Measurements from ENCODE around the gene STX17. TPM values are rescaled to one million over a fixed set of nuclear protein-coding genes. Genes with fewer than 3 reads are reported as not detected.
A peak's percentile ranks its signal among the peaks of the same experiment; 100 is the strongest.
"Not testable (repeated sequence)": the region's sequence is repeated elsewhere in the genome, so short reads cannot be mapped to it uniquely, and the experiment has no call there.

STX17 gene
- 10 to 100 TPM; 16.4 to 18.5 (median 18.2) TPM for total RNA-seq

DNA sequence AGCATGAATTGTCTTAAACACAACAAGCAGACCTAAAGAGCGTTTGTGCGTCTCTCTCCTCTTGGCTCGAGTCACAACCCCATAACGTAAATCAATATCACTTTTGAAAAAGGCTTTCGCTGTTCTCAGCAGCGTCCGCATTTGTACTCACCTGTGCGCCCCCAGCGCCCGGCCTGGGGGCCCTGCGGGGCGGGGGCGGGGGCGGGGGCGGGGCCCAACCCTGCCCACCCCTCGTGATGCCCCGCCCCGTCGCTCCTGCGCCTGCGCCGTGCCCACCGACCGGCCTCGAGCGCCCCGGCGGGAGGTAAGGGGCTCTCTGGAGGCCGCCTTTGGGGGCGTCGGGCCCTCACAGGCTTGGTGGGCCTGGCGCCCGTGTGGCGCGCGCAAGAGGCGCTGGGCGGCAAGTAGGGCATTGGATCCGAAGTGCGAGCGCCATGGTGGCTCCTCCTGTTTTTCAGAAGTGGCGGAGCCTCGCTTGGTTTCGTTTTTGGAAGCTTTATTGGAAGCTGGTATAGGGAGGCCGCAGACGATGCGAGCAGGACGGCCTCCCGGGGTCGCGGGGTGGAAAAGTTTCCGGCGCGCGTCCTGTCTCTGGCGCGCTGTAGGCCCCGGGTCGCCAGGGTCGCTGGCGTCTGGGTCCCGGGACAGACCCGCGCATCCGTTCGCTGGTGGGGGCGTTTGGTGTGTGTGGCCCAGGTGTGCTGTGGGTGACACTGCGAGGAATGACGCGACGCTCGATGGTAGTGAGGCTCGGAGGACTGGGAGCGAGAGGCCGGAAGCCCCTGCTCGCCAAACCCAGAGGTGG lies at the start of gene STX17:
TSS of gene STX17 (plus strand) at position 252 of the 805 bp plus-strand sequence. CDS start 8,586 bp downstream, outside the sequence.
- no peaks in the 10 kb centered on the region for H3K9me3 Mint-ChIP-seq
- peaks cover 35% of the 10 kb centered on the region for H3K4me1 Mint-ChIP-seq (ENCODE audit: low read depth)
- ATAC-seq (peak; percentile 87 to 89), DNase-seq (peak; percentile 81)
- H3K36me3 Mint-ChIP-seq (ENCODE audit: insufficient read depth), result no peaks in the 10 kb centered on the region
- no peaks in the 10 kb centered on the region for H3K27me3 Mint-ChIP-seq (ENCODE audit: low read depth)
- H3K4me3 Mint-ChIP-seq, result peak within 1 kb of the TSS; percentile 95

DNA sequence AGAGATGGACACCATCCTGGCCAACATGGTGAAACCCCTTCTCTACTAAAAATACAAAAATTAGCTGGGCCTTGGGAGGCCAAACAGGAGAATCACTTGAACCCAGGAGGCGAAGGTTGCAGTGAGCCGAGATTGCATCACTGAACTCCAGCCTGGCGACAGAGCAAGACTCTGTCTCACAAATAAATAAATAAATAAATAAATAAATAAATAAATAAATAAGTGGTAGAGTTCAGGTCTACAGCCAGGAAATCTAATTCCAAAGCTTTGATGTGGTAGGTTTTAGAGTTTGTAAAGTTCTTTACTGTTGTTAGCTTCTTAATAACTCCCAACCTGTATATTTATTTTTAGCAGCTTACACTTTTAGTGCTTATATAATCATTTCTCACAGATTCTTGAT lies 48.9 kb upstream of the STX17 start:
- not testable (repeated sequence) for H3K4me1 Mint-ChIP-seq (ENCODE audit: low read depth); H3K27me3 Mint-ChIP-seq (ENCODE audit: low read depth); H3K4me3 Mint-ChIP-seq; DNase-seq; H3K9me3 Mint-ChIP-seq; ATAC-seq
- H3K36me3 Mint-ChIP-seq (ENCODE audit: insufficient read depth), result peaks cover 32% of the 10 kb centered on the region

DNA sequence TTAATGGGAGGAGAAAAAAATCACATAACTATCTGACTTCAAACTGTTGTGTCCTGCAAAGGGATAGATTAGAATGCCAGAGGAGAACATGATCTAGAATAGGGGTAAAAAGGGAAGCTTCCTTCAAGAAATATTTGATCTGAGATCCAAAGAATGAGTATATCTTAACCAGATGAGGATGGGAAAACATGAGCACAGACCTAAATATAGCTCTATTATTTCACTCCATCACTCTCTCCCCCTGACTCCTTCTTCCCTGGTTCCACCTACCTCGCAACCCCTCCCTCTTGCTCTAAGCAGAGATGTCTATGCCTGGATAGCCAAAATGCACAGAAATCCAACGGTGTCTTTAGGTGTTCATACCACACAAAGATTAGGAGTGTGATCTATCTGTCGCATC lies 48.4 kb upstream of the STX17 start:
- no peak for ATAC-seq
- Mint-ChIP-seq H3K9me3 (no peaks in the 10 kb centered on the region), H3K4me3 (no peak overlapping the region), H3K27me3 (ENCODE audit: low read depth) (no peaks in the 10 kb centered on the region), H3K36me3 (ENCODE audit: insufficient read depth) (peaks cover 32% of the 10 kb centered on the region), H3K4me1 (ENCODE audit: low read depth) (no peaks in the 10 kb centered on the region)
- no peak for DNase-seq

GRCh38 chr9:99859243-99859980 lies 47.0 kb upstream of the STX17 start:
- DNase-seq, result no peak
- Mint-ChIP-seq H3K4me1 (ENCODE audit: low read depth) (no peaks in the 10 kb centered on the region), H3K4me3 (no peak overlapping the region), H3K36me3 (ENCODE audit: insufficient read depth) (peaks cover 39% of the 10 kb centered on the region), H3K27me3 (ENCODE audit: low read depth) (no peaks in the 10 kb centered on the region), H3K9me3 (no peaks in the 10 kb centered on the region)
- ATAC-seq, result no peak

DNA sequence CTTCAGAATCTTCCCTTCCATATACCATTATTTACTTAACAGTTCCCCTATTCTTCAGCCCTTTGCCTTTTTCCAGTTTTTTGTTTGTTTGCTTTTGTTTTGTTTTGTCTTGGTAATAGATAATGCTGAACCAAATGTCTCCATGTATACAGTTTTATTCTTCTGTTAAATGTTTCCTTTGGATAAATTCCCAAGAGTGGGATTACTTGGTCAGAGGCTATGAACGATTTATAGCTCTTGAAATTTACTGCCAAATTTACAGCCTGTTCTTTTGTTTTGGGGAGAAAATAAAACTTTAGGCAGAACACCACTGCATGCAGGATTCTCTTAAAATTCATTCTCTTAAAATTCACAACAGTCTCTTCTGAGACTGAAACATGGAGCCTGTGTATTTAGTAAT lies 46.2 kb upstream of the STX17 start:
- Mint-ChIP-seq H3K9me3 (no peaks in the 10 kb centered on the region), H3K27me3 (ENCODE audit: low read depth) (no peaks in the 10 kb centered on the region), H3K4me1 (ENCODE audit: low read depth) (no peaks in the 10 kb centered on the region), H3K36me3 (ENCODE audit: insufficient read depth) (peaks cover 35% of the 10 kb centered on the region), H3K4me3 (no peak overlapping the region)
- DNase-seq (no peak), ATAC-seq (no peak)

- H3K9me3 Mint-ChIP-seq, result no peaks in the 10 kb centered on the region
- peaks cover 2% of the 10 kb centered on the region for H3K4me1 Mint-ChIP-seq (ENCODE audit: low read depth)
- ATAC-seq, result no peak
- no peak overlapping the region for H3K4me3 Mint-ChIP-seq
- H3K36me3 Mint-ChIP-seq (ENCODE audit: insufficient read depth), result peaks cover 34% of the 10 kb centered on the region
- H3K27me3 Mint-ChIP-seq (ENCODE audit: low read depth), result no peaks in the 10 kb centered on the region
- DNase-seq, result no peak
Observed at GRCh38 chr9:99863955-99864354, 42.5 kb upstream of the STX17 start.

- Mint-ChIP-seq H3K9me3 (no peaks in the 10 kb centered on the region), H3K4me1 (ENCODE audit: low read depth) (peaks cover 2% of the 10 kb centered on the region), H3K36me3 (ENCODE audit: insufficient read depth) (peaks cover 22% of the 10 kb centered on the region), H3K27me3 (ENCODE audit: low read depth) (no peaks in the 10 kb centered on the region), H3K4me3 (no peak overlapping the region)
- DNase-seq (no peak), ATAC-seq (no peak)
Observed at GRCh38 chr9:99866398-99866797, 40.1 kb upstream of the STX17 start.

DNA sequence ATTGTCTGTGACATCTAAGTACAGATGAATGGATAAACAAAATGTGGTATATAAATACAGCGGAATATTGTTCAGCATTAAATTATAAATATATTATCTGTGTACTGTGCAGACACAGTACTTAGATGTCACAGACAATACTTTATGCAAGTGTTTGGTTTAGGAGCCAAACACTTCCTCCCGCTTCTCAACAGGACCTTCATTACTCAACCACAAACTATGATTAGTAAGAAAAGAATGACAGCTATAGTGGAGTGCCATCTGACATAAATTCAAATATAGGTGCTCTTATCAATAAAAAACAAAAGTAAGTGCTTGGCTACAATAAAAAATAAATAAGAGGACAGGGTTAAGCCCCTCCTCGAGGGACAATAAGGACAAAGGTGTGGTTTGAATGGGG lies 38.9 kb upstream of the STX17 start:
- Mint-ChIP-seq H3K9me3 (no peaks in the 10 kb centered on the region), H3K36me3 (ENCODE audit: insufficient read depth) (peaks cover 18% of the 10 kb centered on the region), H3K27me3 (ENCODE audit: low read depth) (no peaks in the 10 kb centered on the region), H3K4me1 (ENCODE audit: low read depth) (peaks cover 2% of the 10 kb centered on the region), H3K4me3 (no peak overlapping the region)
- DNase-seq (no peak), ATAC-seq (no peak)

DNA sequence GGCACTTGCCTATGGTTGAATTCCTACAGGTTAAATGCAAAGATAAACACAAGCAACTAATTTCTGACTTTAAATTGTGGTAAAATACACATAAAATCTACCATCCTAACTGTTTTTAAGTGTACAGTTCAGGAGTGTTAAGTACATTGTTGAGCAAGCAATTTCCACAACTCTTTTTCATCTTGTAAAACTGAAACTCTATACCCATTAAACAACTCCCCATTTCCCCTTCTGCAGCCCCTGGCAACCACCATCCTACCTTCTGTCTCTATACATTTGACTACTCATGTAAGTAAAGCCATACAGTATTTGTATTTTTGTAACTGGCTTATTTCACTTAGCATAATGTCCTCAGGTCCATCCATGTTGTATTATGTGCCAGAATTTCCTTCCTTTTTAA lies 38.5 kb upstream of the STX17 start:
- no peak for ATAC-seq
- Mint-ChIP-seq H3K36me3 (ENCODE audit: insufficient read depth) (peaks cover 16% of the 10 kb centered on the region), H3K27me3 (ENCODE audit: low read depth) (no peaks in the 10 kb centered on the region)

DNA sequence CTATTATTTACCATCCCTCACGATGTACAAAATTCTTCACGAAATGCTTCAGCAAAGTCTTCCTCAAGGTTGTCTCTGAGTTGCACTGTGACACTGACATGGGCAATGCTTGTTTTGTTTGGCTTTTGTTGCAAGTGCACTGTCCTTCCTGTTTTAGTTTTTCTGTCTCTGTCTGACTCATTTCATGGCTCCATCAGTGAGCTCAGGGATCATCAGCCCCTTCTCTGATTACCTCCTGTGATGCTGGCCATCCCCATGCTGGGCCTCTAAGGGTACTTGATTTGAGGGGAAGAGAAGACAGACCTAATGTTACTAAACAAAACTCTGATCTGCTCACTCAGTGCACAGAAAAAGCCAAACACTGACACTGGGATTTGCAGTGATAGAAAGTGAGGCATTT lies 37.6 kb upstream of the STX17 start:
- ATAC-seq (no peak), DNase-seq (no peak)
- no peak overlapping the region for H3K4me3 Mint-ChIP-seq
- no peaks in the 10 kb centered on the region for H3K27me3 Mint-ChIP-seq (ENCODE audit: low read depth)
- H3K9me3 Mint-ChIP-seq, result no peaks in the 10 kb centered on the region
- peaks cover 7% of the 10 kb centered on the region for H3K36me3 Mint-ChIP-seq (ENCODE audit: insufficient read depth)
- peaks cover 5% of the 10 kb centered on the region for H3K4me1 Mint-ChIP-seq (ENCODE audit: low read depth)

More for the DNA sequence above, 38.5 kb upstream of the STX17 start:
- Mint-ChIP-seq H3K4me3 (no peak overlapping the region), H3K9me3 (no peaks in the 10 kb centered on the region), H3K4me1 (ENCODE audit: low read depth) (peaks cover 2% of the 10 kb centered on the region)
- DNase-seq, result no peak

GRCh38 chr9:99870126-99870525 lies 36.3 kb upstream of the STX17 start:
- no peaks in the 10 kb centered on the region for H3K27me3 Mint-ChIP-seq (ENCODE audit: low read depth)

DNA sequence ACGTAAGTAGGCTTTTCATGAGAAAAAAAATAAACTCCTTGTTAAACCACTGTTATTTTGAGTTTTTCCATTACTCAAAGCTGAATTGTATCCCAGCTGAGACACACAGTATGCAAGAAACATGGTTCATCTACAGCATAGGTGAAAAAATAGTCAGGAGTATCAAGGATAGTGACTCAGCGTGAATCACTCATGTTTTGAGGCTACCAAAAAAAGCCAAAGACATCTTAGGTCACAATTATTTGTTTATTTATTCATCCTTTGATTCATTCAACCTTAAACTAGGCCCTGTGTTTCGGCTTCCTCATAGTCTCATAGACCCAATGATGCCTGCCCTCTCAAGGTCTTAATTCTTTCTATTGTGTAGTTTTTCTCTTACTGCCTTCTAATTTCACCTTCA lies 32.9 kb upstream of the STX17 start:
- no peaks in the 10 kb centered on the region for H3K27me3 Mint-ChIP-seq (ENCODE audit: low read depth)
- ATAC-seq (peak; percentile 65 to 75), DNase-seq (no peak)
- peaks cover 6% of the 10 kb centered on the region for H3K4me1 Mint-ChIP-seq (ENCODE audit: low read depth)
- H3K4me3 Mint-ChIP-seq, result no peak overlapping the region
- no peaks in the 10 kb centered on the region for H3K36me3 Mint-ChIP-seq (ENCODE audit: insufficient read depth)
- H3K9me3 Mint-ChIP-seq, result no peaks in the 10 kb centered on the region

More at GRCh38 chr9:99870126-99870525, 36.3 kb upstream of the STX17 start:
- no peak overlapping the region for H3K4me3 Mint-ChIP-seq
- peaks cover 7% of the 10 kb centered on the region for H3K36me3 Mint-ChIP-seq (ENCODE audit: insufficient read depth)
- ATAC-seq (no peak), DNase-seq (no peak)
- H3K9me3 Mint-ChIP-seq, result no peaks in the 10 kb centered on the region
- H3K4me1 Mint-ChIP-seq (ENCODE audit: low read depth), result peaks cover 9% of the 10 kb centered on the region

DNA sequence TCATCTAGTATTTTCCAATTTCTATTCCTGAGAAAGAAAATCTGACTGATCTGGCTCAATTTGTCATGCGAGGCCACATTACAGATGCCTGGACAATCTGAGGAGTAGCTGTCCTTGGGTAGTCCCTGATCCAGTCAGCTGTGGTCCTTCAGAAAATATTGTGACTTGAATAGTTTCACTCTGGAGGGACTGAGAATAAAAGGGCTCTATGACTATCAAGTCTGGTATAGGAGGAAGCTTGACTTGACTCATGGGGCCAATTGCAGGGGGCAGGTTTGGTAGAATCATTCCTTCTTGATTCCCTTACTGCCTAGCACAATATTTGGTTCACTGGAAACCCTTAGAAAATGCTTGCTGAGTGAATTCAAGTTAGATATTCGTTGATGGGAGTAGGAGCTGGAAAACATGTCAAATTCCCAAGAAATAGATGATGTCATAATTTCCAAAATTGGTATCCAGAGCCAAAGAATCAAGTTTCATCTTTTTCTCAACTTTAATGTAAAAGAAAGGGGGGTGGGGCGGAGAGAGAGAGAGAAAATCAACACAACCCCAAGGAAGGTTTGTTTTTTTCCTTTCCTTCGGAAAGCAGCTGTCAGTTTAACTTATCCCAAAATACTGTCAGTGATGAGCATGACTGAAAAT lies 32.4 kb upstream of the STX17 start:
- peak; percentile 67 to 77 for ATAC-seq
- Mint-ChIP-seq H3K27me3 (ENCODE audit: low read depth) (no peaks in the 10 kb centered on the region), H3K4me1 (ENCODE audit: low read depth) (peaks cover 6% of the 10 kb centered on the region), H3K36me3 (ENCODE audit: insufficient read depth) (no peaks in the 10 kb centered on the region), H3K9me3 (no peaks in the 10 kb centered on the region), H3K4me3 (no peak overlapping the region)
- DNase-seq, result no peak

DNA sequence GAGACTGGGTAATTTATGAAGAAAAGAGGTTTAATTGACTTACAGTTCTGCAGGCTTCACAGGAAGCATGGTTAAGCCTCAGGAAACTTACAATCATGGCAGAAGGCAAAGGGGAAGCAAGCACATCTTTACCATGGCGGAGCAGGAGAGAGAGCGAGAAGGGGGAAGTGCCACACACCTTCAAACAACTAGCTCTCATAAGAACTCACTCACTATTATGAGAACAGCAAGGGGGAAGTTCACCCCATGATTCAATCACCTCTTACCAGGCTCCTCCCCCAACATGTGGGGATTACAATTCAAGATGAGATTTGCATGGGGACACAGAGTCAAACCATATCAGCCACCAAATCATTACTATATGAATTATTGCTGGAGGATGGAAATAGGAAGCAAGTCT lies 30.3 kb upstream of the STX17 start:
- H3K9me3 Mint-ChIP-seq, result no peaks in the 10 kb centered on the region
- no peak for ATAC-seq
- no peaks in the 10 kb centered on the region for H3K27me3 Mint-ChIP-seq (ENCODE audit: low read depth)

More for the DNA sequence above, 30.3 kb upstream of the STX17 start:
- Mint-ChIP-seq H3K4me3 (no peak overlapping the region), H3K36me3 (ENCODE audit: insufficient read depth) (peaks cover 2% of the 10 kb centered on the region), H3K4me1 (ENCODE audit: low read depth) (peaks cover 6% of the 10 kb centered on the region)
- DNase-seq, result no peak
